VCaP (cell line): ENCODE measurements around the gene CLINT1.
"Not testable (repeated sequence)": the region's sequence is repeated elsewhere in the genome, so short reads cannot be mapped to it uniquely, and the experiment has no call there.

ENCODE experiments used
- H3K27ac ChIP-seq: fragments of 450-650 bp; 2 replicates; pipeline ENCODE4 v1.5.1; 2017
- CTCF ChIP-seq: fragments of 450-650 bp; conservative IDR thresholded peaks from 2 replicates; pipeline ENCODE4 v1.5.1; 2017; ENCODE audit warnings: mild to moderate bottlenecking, moderate library complexity

Gene CLINT1

GRCh38 chr5:157860898-157861890 is 2.2 kb upstream of the CLINT1 start:
- H3K27ac ChIP-seq, result no peak overlapping the region
- TF ChIP-seq CTCF, result no peak

GRCh38 chr5:157859227-157859575 is 256 bp upstream of the CLINT1 start:
- H3K27ac ChIP-seq, result peak overlapping the region; percentile 82
- no peak for TF ChIP-seq CTCF

GRCh38 chr5:157857816-157858526 is 974 bp downstream of the CLINT1 start:
- H3K27ac ChIP-seq, result peak overlapping the region; percentile 82
- no peak for TF ChIP-seq CTCF

- peak; percentile 82 for TF ChIP-seq CTCF
- no peak overlapping the region for H3K27ac ChIP-seq
Observed at GRCh38 chr5:157855404-157855994, 3.4 kb downstream of the CLINT1 start.

GRCh38 chr5:157853365-157853764 is 5.6 kb downstream of the CLINT1 start:
- not testable (repeated sequence) for H3K27ac ChIP-seq

GRCh38 chr5:157845914-157846598 is 12.9 kb downstream of the CLINT1 start:
- H3K27ac ChIP-seq, result peak overlapping the region; percentile 9; the same call in 1 of the 2 replicates
- TF ChIP-seq CTCF, result no peak

GRCh38 chr5:157842787-157843186 is 16.2 kb downstream of the CLINT1 start:
- peak overlapping the region; percentile 60 for H3K27ac ChIP-seq
- no peak for TF ChIP-seq CTCF
